NCI-H2171 treated with DMSO at 0.1 percent for 48 hours (cell line): Measurements from ENCODE around the gene PTPN13.

Experiments used
- DNase-seq: peaks from one replicate; lab custom pipeline; 2025; lab: John Stamatoyannopoulos, UW

PTPN13 gene

DNA sequence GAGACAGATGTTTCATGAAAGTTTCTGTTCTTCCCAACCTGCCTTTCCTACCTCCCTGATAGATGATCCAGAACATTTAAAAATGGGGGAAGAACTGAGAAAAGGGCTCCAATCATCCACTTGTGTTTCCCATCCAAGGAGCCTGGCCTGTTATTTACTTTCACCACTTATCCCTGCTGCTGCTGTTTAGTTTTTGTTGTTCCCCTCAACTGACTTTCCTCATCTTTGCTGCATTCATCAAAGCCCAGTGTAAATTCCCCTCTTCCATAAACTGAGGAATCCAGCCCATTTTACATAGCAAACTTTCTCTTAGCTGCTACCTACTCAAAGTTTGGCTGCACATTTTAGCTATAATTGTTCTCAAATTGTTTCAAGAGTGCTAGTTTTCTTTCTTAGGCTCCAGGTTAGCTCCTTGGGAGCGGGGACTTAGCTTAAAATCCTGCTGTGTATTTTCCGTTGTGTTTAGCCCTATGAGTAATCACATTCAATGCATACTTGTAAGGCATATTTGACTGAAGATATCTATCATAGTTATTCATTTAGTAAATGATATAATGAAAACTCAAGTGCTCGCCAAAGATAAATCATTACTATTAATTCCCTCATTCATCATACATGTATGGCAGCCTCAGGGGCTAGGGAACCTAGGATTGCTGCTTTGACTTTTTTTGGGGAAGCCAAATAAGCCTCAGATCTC lies 1.4 kb upstream of the PTPN13 start:
- DNase-seq = no peak

DNA sequence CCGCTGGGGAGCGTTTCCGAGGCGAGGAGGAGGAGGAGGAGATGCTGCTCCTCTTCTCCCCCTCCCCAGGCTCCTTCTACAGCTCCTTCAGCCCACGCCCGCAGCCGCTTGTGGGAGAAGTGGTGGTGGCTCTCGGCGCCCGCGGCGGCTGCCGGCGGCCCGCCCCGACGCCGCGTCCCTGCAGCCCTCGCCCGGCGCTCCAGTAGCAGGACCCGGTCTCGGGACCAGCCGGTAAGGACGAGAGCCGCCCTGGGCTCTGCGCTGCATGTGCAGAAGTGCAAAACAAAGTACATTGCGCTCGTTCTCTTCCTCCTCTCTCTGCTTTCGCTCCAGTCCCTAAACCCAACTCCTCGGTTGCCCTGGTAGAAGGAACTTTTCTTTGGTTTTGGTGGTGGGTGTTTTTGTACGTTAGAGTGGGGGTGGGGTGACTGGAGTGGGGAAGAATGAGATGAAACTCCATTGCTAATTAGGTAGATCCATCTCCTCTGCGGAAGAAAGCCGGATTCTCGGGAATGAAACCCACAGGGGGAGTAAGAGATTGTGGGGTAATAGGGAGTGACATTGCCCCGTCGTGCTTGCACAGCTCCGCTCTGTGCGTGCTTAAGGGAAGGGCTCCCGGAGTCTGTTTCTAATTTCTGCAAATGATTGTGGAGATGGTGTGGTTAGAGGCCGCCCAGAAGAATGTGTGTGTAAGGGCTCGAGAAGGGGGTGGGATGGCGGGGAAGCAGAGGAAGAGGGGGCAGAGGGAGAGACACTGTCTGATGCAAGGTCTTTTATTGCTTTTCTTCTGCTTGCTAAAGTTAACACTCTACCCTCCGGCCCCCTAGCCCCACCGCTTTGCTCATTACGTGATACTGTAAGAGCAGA lies 677 bp downstream of the PTPN13 start:
- DNase-seq = peak; percentile 33

DNA sequence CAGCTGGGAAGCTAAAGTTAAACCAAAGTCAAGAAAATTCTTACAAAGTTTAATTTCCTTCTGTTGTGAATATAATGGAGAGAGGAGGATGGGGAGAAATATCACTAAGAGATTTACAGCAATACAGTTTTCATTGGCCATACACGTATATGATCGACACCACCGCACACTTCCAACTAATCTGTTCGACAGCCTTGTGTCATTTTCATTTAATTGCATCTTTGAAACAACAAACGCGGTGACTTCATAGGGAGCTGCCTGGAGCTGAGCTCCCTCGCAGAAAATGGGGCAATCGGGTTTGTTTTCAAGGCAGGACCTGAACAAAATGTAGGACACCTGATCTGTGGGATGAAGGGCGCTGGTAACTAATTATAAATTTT lies 1.3 kb downstream of the PTPN13 start:
- peak; percentile 2 for DNase-seq

DNA sequence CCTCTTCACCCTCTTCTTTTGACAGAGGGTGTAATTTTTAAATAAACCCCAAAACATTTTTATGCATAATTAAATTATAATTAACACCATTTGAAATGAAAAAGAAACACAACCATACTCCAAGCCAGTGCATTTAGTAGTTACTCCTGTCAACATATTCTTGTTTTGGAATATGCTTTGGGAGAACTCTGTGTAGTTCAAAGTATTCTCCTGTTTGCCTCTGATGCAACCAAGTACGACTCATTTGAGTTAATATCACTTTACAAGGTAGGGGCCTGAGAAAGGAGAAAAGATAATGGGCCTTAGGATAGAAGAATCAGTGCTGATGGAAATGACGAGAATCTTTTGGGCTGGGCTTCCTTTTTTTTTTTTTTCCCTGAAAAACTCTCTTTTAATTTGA lies 2.7 kb downstream of the PTPN13 start:
- DNase-seq = no peak

DNA sequence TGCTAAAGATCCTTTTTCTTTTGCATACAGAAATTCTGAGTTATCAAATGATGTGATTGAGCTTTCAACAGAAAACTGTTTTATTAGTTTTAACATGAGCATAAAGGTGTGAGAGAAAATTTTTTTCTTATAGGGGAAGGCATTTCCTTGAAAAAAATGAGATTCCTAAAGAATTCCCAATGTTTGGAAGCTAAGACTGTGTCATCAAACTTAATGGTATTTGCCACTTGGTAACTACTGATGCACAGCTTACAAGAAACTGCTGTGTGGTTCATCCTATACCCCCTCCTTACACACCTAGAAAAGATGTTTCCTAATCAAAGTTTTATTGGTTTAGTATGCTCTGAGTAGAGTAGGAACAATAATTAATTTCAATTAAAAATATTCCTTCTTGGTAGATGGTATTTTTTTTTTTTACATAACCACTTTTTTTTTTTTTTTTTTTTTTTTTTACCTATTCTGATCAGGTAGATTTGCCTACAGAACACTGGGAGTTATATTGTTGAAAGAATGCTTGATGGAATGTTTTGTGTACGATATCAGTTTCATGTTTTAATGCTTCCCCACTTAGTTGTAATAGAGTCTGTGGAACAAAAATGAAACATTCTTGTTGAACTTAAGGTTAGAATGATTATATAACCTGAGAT lies 6.0 kb downstream of the PTPN13 start:
- no peak for DNase-seq

DNA sequence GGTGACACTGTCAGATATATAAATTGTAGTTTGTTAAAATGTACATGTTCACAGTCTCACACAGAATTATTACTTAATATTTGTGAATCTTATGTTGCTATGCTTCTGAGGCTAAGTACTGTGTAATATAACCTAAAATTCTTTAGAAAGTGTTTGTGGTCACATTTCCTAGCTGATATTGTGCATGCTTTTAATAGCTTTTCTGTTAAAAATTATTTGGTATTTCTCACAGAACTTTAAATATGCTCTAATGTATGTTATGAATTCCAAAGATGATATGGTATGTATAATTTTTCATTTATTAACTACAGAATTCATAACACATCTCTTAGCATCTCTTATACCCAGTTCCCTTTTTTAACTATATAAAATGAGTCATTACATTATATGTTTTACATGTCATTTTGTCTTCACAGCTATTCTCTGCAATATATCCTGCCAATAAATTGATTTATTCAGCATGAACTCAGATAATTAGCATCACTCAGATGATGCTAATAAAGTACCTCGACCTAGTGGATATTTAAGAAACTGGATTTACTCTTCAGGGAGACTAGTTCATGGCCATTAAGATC lies 9.3 kb downstream of the PTPN13 start:
- DNase-seq = no peak

DNA sequence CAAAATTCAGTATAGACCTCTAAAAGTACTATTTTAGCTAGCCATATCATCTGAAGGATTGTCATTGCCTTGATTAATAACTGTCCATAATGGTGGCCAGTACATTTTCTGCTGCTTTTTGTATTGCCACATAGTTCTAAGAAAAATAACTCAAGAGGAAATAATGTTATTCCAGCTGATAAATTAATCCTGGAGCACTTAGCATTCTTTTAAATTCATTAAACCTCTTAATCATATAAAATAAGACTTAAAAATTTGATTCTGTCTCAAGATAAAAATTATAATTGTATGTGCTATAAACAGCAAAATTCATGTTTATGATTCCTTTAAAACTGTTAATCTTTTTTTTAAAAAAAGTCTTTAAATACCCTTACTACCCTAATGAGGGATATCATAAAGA lies 12.7 kb downstream of the PTPN13 start:
- no peak for DNase-seq

DNA sequence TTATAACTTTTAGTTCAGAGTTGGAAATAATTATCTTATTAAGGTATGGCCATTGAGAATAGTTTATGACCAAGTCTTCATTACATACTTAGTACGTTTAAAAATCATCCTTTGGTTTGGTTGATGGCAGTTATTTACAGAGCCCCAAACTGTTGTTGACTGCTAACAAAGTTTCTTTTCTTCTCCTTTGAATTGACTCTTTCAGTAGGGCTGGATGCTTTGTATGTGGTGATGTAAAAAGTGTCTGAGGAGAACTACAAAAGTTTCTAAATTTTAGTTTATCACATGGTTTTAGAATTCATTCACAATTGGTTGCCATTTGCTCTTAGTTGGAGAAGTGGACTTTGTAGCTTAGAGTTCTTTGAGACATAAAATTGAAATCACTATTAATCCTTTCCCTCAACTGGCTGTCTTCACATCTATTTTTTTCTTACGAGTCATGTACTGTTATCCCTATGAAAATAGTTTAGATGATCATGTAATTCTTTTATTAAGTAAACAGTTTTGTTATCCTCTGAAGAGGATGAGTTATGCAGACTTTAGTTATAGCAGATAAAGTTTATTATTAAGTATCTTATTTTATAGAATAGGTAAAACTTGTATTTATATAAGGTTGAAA lies 14.8 kb downstream of the PTPN13 start:
- no peak for DNase-seq

DNA sequence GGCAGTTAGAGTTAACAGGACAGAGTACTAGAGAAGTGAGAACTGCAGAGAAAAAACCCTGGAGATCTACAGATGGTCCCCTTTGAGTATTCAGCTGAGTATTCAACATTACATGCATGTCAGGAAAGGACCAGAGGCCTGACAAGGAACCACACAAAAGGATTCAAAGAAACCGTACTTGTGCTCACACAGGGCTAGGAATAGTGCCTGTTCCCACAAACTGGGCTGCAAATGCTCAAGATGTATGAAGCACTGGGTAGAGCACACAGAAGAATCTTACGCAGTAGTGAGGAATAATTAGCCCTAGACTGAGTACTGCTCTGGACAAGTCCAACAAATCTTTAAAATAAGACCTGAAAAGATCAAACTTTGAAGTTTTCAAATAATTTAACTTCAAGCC lies 17.6 kb downstream of the PTPN13 start:
- DNase-seq = no peak

DNA sequence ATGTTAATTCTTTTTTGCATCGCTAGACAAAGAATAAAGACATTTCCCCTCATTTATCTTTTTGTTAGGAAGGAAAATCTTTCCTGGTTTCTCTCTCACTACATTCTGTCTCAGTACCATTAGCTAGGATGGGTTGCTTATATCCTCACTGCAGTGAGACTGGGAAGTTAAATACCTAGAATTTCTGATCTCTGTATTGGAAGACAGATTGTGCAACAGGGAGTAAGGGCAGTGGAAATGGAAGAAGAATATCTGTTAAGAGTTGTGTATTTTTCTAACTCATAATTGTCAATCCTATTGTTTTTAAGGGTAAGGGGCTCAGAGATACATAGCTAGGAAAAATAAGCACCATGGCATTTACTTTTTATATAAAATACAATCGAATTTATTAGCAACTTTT lies 19.6 kb downstream of the PTPN13 start:
- DNase-seq = no peak

DNA sequence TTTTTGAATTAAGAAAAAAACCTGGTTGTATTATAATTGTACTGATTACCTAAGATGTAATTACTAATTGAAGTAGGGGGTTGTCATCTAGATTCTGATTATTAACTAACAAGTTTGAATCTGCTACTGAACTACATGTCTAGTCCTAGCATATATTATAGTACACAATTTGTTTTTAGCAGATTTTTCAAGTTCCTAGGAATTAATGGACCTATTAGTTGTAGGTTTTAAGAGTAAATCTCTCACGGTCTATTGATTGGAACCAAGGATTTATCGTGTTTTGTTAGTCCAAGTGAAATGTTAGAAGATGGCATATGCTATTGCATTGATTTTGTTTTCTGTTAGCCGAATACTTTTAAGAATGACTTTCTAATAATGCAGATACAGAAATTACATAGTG lies 20.8 kb downstream of the PTPN13 start:
- no peak for DNase-seq

DNA sequence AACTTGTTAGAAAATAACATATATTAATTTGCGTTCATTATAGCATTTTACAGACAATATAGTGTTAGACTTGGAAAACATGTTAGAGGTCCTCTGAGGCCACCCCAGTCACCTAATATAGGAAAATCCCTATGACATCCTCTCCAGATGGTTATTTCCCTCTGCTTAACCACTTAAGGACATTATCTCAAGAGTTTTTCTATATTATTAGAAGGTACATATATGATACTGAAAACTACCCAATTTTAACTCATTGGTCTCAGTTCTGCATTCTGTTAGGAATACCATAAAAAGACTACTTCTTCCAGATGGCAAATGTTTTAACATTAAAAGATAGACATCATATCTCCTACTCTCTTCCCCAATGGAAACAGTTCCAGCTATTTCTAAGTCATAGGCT lies 21.4 kb downstream of the PTPN13 start:
- DNase-seq = no peak

DNA sequence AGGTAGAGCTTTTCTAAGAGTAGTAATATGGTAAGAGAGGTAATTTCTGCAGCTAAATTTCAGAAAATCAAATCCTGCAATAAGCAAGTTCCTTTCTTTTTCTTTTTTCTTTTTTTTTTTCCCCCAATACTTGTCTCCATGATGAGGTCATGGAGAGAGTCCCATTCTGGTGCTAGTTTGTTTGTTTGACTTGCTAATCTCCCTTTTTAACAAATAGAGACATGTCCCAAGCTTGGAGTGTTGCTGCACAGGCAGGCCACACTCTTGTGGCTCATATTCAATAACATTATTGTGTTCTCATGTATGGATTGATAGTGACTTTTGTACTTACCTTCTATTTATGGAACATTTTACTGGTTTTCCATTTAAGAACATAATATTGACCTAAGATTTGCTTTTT lies 25.5 kb downstream of the PTPN13 start:
- no peak for DNase-seq

DNA sequence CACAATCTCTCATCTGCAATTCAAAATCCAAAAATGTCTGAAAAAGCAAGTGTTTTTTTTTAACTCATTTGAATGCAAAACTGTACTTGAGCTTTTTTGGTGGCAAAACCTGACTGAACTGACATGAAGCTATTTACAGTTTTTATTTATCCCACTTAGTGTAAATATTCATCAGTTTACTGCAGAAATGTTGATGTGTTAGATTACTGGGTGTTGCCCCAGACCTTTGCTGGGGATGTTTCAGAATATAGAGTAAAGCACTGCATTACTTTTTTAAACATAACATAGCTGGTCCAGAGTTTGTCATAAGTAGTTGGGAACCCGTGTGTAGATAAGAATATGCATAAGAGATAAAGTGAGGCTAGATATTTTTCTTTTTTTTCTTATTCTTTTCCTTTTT lies 27.3 kb downstream of the PTPN13 start:
- DNase-seq = no peak

DNA sequence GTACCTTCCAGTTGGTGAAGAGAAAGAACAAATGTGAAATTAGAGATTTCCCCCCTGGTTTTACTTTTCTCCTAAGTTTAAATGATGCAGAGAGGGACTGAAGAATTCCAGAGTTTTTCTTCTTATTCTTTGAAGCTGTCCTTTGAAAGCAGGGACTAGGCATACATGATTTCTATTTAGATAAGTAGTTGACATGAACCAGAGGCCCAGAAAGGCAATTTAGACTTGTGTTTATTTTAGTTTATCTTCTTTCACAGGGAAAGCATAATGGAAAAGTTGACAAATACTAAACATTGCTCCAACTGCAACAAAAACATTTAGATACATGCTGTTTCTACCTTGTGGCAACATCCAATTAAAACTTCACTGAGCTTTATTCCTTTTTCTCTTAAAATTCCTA lies 32.0 kb downstream of the PTPN13 start:
- DNase-seq = no peak

DNA sequence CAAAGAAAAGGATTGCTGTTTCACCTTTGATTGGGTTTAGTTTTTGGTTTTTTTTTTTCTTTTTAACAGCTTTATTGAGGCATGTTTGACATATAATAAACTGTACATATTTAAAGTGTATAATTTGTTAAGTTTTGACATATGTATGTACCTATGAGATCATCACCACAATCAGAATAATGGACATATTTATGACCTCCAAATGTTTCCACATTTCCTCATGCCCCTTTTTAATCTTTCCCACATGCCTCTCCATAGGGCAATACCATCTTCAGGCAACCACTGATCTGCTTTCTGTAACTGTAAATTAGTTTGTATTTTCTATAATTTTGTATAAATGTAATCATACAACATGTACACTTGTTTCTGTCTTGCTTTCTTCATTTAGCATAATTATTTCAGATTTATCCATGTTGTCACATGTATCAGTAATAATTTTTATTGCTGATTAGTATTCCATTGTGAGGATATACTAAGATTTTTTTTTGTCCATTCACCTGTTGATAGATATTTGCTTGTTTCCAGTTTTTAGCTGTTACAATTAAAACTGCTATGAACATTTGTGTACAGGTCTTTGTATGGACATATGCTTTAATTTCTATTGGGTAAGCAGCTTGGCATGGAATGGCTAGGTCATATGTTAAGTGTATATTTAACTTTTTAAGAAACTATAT lies 33.5 kb downstream of the PTPN13 start:
- DNase-seq = no peak

DNA sequence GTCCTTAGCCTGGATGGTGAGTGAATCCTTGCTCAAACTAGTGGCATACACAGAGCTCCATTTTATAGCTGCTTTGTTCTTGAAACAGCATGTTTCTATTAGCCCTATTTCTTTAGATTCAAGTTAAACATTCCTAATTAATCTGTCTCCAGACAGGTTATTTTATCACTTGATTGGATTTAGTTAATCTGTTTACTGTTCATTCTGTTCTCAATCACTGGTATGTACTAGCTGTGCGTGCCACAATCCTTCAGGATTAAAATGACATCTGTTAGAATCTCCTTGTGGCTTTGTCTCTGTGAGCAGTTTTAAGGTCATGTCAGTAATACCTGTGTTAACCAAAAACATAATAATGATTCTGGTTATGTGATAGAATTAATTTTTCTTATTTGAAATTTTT lies 36.5 kb downstream of the PTPN13 start:
- no peak for DNase-seq

DNA sequence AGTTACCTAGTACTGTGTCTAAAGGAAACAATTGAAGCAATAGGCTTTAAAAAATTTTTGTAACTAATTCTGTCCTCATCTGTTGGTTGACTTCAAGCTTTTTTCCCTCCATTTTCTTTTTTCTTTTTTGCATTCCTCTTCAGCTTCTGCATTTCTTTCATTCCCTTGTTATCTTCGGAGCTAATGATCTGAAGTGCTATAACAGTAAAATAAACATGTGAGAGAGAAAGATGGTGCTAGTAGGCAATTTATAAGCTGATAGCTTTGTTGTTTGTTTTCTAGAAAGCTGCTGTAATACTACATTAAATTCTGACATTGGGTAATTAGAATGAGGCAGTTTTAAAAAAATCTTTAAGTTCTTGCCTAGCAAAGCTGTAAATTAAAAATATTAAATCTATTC lies 37.1 kb downstream of the PTPN13 start:
- DNase-seq = no peak

DNA sequence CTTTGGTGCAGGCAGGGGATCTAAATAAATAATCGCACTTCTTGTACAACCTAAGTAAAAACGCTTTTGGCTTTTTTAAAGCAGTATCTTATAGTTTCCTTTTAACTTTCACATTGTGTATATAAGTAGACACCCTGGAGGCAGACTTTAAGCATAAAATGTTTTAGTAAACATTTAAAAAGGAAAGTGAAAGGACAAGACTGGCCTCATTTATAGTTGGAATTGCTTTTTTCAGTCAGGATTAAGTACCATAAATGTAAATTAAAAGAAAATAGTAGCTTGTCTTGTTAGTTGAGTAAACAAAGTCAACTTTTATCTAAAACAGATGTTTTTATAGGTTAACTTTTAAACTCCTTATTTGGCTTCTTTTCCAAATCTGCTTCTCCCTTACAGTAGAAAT lies 39.7 kb downstream of the PTPN13 start:
- no peak for DNase-seq

DNA sequence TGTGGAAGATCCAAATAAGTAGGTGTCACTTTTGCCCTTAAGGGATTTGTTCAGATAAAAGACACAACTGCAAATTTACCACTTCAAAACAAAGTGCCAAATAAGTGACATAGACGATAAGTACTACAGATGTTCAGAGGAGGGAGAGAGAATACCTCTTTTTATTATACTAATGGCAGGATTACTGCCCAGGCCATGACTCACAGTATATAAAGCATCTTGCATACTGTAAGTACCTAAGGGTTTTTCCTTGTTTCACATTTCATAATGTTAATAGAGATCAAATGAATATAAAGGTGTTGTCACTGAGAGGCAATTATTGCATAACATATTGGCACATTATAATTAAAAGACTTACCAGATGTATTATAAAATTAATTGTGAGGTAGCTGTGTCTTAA lies 46.4 kb downstream of the PTPN13 start:
- no peak for DNase-seq

DNA sequence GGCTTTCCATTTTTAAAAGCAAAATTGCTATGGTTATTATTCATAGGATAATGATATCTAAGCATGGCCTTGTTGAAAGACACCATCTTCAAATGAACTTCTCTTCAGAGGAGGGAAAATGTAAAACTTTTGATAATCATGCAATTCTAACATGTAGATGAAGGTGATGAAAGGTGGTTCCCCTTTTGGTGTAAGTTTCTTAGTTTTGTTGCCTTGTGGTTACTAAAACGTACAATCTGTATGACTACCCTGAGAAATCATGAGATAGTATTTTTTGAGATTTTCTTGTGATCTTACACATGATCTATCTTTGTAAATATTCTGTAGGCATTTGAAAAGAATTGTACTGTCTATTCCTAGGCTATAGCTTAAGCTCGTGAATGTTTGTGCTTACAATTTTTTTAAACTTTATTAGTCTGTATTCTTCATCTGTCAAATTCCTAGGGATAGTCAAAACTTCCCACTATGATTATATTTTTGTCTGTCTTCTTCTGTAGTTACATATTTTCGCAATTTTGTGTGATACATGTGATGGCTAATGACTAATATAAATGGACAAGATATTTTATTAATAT lies 47.5 kb downstream of the PTPN13 start:
- DNase-seq = no peak

DNA sequence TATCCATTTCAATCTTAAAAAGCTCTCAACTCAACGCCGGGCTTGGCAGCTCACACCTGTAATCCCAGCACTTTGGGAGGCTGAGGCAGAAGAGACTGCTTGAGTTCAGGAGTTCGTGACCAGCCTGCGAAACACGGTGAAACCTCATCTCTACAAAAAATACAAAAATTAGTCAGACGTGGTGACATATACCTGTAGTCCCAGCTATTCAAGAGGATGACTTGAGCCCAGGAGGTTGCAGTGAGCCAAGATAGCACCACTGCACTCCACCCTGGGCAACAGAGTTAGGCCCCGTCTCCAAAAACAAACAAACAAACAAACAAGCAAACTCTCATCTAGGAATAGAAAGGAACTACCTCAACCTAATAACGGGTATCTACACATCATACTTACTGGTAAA lies 50.8 kb downstream of the PTPN13 start:
- no peak for DNase-seq
